Lower leg skin (tissue), 3 donors: ENCODE data around the gene TMEM119.

Experiments used
- CTCF ChIP-seq, 3 donors: fragments of 450-650 bp; IDR thresholded peaks; one replicate each; pipeline ENCODE4 v1.5.1; 2016; ENCODE audit warnings: antibody characterized with exemption in 3 of 3, mild to moderate bottlenecking in 3 of 3, moderate library complexity in 2 of 3
- POLR2A ChIP-seq, 2 donors: fragments of 450-650 bp; IDR thresholded peaks; one replicate each; pipeline ENCODE4 v1.6.1; 2016 to 2017; ENCODE audit warnings: antibody characterized with exemption in 2 of 2, mild to moderate bottlenecking in 1 of 2, moderate library complexity in 1 of 2

- TF ChIP-seq CTCF (IDR thresholded peaks at IDR 0.05) (peak in 1 of 3 donors; percentile 62), POLR2A (IDR thresholded peaks at IDR 0.05) (no peak)
Measured at GRCh38 chr12:108618079-108618952, 20.4 kb upstream of the TMEM119 start.
